WTC11 (cell line): ENCODE results near the gene FSTL3.

Experiments used
- CTCF ChIP-seq: fragments of 200-600 bp; IDR thresholded peaks from 2 replicates; pipeline ENCODE4 v1.8.0; 2022; ENCODE audit warnings: antibody characterized with exemption
- E2F1 ChIP-seq: sonication (generic); formaldehyde crosslinking; IDR thresholded peaks from 2 replicates; pipeline ENCODE4 v1.8.0; 2022; ENCODE audit warnings: mild to moderate bottlenecking, missing genetic modification reagents
- ERG ChIP-seq: fragments of 250-450 bp; sonication (Bioruptor Pico); IDR thresholded peaks from 2 replicates; pipeline ENCODE4 v1.8.0; 2021; ENCODE audit warnings: mild to moderate bottlenecking
- ESRRA ChIP-seq: sonication (generic); formaldehyde crosslinking; IDR thresholded peaks from 2 replicates; pipeline ENCODE4 v1.8.1; 2022; ENCODE audit warnings: mild to moderate bottlenecking, missing genetic modification reagents, borderline replicate concordance
- FOXJ3 ChIP-seq: sonication (generic); formaldehyde crosslinking; IDR thresholded peaks from 2 replicates; pipeline ENCODE4 v1.9.0; 2021; ENCODE audit warnings: missing genetic modification reagents, mild to moderate bottlenecking, borderline replicate concordance
- JUN ChIP-seq: sonication (generic); formaldehyde crosslinking; IDR thresholded peaks from 2 replicates; pipeline ENCODE4 v1.8.0; 2023; ENCODE audit warnings: mild to moderate bottlenecking, missing genetic modification reagents
- MAX ChIP-seq: sonication (generic); formaldehyde crosslinking; IDR thresholded peaks from 2 replicates; pipeline ENCODE4 v1.8.0; 2022; ENCODE audit warnings: mild to moderate bottlenecking, missing genetic modification reagents
- NFYB ChIP-seq: sonication (generic); formaldehyde crosslinking; conservative IDR thresholded peaks from 2 replicates; pipeline ENCODE4 v1.8.0; 2022; ENCODE audit warnings: low read depth, missing genetic modification reagents
- NR1H2 ChIP-seq: sonication (generic); formaldehyde crosslinking; IDR thresholded peaks from 2 replicates; pipeline ENCODE4 v1.9.0; 2021; ENCODE audit warnings: mild to moderate bottlenecking, moderate library complexity, missing genetic modification reagents
- SP1 ChIP-seq: sonication (generic); formaldehyde crosslinking; conservative IDR thresholded peaks from 2 replicates; pipeline ENCODE4 v1.8.1; 2022; ENCODE audit warnings: missing genetic modification reagents
- TP53 ChIP-seq: sonication (generic); formaldehyde crosslinking; IDR thresholded peaks from 2 replicates; pipeline ENCODE4 v1.8.1; 2023; ENCODE audit warnings: mild to moderate bottlenecking, missing genetic modification reagents
- USF2 ChIP-seq: sonication (generic); formaldehyde crosslinking; IDR thresholded peaks from 2 replicates; pipeline ENCODE4 v1.8.1; 2023; ENCODE audit warnings: mild to moderate bottlenecking, missing genetic modification reagents, moderate library complexity
- ZNF138 ChIP-seq: sonication (generic); formaldehyde crosslinking; conservative IDR thresholded peaks from 2 replicates; pipeline ENCODE4 v1.8.1; 2022; ENCODE audit warnings: mild to moderate bottlenecking, moderate library complexity, missing genetic modification reagents
- ZNF281 ChIP-seq: sonication (generic); formaldehyde crosslinking; IDR thresholded peaks from 2 replicates; pipeline ENCODE4 v1.8.0; 2023; ENCODE audit warnings: mild to moderate bottlenecking, missing genetic modification reagents

- TF ChIP-seq NFYB (CRISPR knock-in tag), result no peak
- TF ChIP-seq CTCF, result no peak
- TF ChIP-seq ZNF281 (CRISPR knock-in tag), result no peak
- TF ChIP-seq SP1 (CRISPR knock-in tag), result no peak
- TF ChIP-seq MAX (CRISPR knock-in tag), result no peak
- TF ChIP-seq TP53 (CRISPR knock-in tag), result no peak
- TF ChIP-seq NR1H2 (CRISPR knock-in tag), result no peak
- TF ChIP-seq ESRRA (CRISPR knock-in tag), result no peak
- TF ChIP-seq JUN (CRISPR knock-in tag), result no peak
- TF ChIP-seq FOXJ3 (CRISPR knock-in tag), result no peak
- no peak for TF ChIP-seq ERG (CRISPR knock-in tag)
- no peak for TF ChIP-seq ZNF138 (CRISPR knock-in tag)
- no peak for TF ChIP-seq USF2 (CRISPR knock-in tag)
- TF ChIP-seq E2F1, result no peak
Observed at GRCh38 chr19:656751-657559, 19.2 kb upstream of the FSTL3 start.
